GM04504 (cell line): ENCODE data around the gene CCNL2.
"Not testable (repeated sequence)": the region's sequence is repeated elsewhere in the genome, so short reads cannot be mapped to it uniquely, and the experiment has no call there.

ENCODE experiments used
- DNase-seq: peaks from one replicate; pipeline ENCODE4 v3.0.0-alpha.2; 2012; ENCODE audit warnings: low read depth

CCNL2 gene

DNA sequence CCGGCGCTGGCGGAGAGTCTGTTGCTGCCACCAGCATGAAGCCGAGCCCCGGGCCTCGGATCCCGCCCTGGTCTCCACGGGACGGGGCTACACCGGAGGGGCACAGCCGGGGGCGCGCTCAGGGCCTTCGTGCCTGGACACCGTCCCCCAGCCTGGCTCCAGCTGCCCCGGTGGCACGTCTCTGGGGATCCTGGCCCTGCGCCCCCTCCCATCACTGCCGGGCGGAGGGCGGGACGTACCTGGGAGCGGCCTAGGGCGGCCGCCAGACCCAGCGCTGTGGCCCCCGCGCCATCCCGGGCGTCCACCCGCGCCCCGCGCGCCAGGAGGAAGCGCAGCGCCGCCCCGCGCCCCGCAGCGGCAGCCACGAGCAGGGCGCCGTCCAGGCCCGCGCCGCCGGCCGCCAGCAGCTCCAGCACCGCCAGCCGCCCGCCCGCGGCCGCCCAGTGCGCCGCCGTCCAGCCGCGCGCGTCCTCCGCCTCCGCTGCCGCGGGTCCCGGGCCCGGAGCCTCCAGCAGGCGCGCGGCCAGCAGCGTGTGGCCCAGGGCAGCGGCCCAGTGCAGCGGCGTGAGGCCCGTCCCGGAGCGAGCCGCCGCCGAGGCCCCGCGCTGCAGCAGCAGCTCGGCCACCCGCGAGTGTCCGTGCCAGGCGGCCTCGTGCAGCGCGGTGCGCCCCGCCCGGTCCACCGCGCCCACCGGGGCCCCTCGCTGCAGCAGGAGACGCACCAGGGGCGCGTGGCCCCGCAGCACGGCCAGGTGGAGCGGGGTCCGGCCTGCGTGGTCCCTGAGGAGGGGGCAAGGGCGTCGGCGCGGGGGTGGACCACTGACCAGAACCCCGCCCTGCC lies 20.9 kb upstream of the CCNL2 start:
- no peak for DNase-seq

GRCh38 chr1:1419363-1419812 lies 20.3 kb upstream of the CCNL2 start:
- no peak for DNase-seq

DNA sequence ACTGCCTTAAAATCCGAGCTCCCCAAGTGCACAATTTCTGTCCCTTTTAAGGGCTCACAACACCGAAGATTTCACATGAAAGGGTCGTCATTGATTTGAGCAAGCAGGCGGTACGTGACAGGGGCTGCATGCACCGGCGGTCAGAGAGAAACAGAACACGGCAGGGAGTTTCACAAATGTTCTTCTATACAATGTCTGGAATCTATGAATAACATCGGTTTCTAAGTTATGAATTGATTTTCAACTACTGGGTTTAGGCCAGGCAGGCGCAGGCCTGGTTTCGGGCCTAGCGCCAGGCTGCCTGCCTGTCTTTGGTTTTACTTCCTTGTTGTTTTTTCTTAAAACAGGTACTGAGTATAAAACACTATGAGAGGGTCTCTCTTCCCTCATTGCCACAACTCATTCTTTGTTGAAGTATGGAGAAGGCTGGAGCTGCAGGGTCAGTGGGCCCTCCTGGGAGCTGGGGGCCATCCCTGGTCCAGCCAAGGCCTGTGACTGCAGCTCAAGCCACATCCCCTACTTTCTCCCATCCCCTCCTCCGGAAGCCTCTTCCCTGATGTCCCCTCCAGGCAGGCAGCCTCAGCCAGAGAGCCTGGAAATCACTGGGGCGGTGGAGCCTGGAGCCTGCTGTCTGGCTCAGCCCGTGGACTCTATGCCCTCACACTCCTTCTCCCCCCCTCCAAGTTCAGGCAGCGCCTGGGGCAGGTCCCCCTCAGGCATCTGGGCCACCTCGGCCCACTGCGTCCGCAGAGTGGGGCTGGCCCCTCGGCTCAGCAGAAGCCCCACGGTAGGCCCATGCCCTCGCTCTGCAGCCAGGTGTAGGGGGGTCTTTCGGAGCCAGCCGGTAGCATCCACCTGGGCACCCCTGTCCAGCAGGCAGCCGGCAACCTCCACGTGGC lies 19.6 kb upstream of the CCNL2 start:
- no peak for DNase-seq

DNA sequence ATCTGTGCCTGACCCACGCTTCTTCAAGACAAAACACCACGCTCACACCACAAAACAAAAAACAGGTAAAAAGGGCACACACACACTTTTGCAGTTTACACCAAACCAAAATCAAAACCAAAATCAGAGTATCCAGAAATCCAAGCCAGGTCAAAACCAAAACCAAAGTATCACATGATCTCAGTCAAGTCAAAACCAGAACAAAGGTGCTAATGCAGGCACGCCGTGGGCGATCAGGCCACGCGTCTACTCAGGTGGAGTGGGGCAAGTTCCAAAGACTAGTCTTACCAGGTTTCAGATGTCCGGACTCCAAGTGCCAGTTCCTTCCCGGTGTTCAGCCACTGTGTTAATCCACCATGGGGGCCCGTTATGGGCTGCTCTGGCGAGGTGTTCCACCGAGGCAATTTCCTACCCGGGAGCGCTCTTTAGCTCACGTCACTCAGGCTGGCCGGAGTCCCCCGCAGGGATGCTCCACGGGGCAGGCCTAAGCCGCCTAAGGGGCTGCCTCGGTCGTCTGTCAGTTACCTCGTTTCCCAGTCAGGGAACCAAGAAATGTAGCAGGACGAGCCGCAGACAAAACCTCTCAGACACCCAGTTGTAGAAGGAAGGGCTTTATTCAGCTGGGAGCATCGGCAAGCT lies 18.8 kb upstream of the CCNL2 start:
- not testable (repeated sequence) for DNase-seq

DNA sequence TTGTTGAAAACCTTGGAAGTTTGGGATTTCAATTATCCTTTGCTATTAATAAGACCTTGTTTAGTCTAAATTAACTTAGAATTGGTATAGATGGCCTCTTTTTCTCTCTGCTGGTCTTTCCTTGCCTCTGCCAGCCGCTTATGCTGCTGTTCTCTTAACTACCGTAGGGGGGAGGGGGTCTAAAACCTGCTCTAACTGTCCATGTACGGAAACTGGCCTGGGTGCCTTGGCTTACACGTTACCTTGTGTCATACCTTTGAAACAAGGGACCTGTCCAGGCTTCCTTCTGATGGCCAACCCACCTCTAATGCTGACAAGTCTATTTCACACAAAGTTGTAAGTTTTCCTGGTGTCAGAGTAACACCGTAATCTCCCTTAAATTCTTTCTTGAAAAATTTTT lies 18.3 kb upstream of the CCNL2 start:
- not testable (repeated sequence) for DNase-seq

DNA sequence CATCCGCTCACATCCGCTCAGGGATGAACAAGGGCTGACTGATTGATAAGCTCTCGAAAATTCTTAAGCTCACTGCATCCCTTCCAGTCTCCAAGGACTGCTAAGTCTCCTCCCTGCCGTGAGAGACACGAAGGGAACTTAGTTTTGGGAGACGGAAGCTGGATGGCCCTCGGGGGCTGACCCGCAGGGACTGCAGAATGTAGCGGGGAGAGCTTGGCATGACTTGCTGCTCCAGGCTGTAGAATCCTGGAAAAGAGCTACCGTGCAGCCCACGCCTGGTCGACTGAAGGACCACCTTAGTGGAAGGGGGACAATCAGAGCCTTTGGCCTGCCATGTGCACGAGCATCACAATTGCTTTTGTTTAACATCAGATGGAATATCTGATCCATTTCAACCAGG lies 16.6 kb upstream of the CCNL2 start:
- DNase-seq: no peak

DNA sequence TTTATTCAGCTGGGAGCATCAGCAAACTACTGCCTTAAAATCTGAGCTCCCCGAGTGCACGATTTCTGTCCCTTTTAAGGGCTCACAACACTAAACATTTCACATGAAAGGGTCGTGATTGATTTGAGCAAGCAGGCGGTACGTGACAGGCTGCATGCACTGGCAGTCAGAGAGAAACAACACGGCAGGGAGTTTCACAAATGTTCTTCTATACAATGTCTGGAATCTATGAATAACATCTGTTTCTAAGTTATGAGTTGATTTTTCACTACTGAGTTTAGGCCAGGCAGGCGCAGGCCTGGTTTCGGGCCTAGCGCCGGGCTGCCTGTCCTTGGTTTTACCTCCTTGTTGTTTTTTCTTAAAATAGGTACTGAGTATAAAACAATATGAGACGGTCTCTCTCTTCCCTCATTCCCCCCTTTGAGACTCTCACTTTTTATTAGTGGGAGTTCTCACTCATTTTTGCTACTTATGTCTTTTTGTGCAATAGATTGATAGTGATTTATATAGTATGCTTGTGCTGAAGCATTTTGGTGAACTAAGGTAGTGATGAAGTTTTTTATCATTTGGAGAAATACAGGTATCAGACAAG lies 13.3 kb upstream of the CCNL2 start:
- DNase-seq: not testable (repeated sequence)

DNA sequence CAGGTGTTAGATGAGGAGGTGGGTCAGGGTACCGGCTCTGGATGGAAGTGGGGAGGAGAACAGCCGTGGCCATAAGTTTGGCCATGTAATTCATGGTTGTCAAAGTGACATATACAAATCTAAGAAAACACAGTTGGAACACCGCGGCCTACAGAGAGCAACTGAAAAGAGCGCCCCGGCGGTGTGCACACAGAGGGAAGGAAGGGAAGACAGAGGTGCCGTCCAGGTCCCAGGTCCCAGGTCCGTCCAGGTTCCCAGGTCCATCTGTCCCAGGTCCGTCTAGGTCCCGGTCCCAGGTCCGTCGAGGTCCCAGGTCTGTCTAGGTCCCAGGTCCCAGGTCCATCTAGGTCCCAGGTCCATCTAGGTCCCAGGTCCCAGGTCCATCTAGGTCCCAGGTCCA lies 12.5 kb upstream of the CCNL2 start:
- no peak for DNase-seq

DNA sequence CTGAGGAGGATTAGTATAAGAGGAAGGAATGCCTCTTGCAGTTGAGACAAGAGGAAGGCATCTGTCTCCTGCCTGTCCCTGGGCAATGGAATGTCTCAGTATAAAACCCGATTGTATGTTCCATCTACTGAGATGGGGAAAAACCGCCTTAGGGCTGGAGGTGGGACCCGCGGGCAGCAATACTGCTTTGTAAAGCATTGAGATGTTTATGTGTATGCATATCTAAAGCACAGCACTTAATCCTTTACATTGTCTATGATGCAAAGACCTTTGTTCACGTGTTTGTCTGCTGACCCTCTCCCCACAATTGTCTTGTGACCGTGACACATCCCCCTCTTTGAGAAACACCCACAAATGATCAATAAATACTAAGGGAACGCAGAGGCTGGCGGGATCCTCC lies 11.1 kb upstream of the CCNL2 start:
- not testable (repeated sequence) for DNase-seq

GRCh38 chr1:1407636-1408318 lies 8.6 kb upstream of the CCNL2 start:
- no peak for DNase-seq

DNA sequence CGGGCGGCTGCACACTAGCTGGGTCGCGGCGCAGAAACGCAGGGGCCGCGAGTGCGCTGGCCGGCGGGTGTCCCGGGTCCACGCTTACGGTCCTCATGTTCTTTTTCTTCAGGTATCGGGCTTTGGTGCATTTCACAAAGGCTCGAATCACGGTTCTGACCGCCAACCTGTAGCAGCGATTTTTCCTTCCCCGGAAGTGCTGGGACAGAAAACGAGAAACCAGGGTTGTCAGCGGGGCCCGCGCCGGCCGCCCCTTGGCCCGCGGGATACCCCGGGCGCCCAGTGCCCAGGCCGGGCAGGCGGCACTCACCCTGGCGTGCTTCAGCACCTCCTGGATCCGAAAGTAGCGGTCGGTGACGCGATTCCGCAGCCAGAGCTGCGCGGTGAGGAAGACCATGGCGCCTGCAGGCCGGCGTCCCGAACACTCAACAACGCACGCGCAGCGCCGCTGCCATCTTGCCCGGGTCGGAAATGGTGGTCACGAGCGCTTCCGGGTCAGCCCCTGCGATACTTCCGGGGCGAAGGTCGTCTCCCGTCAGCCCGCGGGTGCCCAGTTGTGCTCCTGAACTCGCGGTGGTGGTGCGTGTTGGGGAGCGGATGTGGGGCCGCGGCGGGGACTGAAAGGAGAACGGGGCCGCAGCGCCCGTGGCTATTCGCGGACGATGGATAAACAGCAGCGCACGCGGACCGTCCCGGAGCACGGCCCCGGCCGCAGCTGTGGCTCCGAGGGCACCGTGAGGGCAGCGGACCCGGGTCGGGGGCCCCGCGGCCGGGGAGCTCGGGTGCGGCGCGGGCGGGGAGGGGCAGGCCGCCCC lies 7.9 kb upstream of the CCNL2 start, which contains the start of gene MRPL20:
Gene MRPL20 (minus strand): TSS at position 473 of the 815 bp plus-strand sequence. CDS start 76 bp downstream, at position 397.
- DNase-seq: peak; percentile 76

DNA sequence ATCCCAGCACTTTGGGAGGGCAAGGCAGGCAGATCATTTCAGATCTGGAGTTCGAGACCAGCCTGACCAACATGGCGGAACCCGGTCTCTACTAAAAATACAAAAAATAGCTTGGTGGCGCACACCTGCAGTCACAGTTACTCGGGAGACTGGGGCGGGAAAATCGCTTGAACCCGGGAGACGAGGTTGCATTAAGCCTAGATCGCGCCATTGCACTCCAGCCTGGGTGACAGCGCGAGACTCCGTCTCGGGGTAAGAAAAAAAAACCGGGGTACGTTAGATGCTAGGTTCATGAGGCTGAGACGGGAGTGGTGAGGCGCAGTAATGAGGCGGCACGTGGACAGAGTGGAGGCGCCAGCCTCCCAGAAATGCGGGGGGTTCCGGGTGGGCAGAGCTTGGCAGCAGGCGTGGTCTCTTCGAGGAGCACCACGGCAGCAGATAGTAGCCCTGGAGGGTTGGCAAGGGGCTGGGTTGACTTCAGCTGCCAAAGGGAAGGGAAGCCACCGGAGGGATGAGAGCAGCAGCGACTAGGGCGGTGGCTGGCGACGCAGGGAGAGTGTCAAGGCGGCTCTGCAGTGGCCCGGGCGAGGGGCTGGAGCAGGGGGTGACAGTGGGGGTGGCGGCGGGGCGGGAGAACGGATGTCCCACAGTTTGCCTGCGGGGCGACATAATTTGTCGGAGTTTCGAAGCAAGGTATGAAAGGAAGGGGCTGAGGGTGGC lies 7.1 kb upstream of the CCNL2 start:
- no peak for DNase-seq

DNA sequence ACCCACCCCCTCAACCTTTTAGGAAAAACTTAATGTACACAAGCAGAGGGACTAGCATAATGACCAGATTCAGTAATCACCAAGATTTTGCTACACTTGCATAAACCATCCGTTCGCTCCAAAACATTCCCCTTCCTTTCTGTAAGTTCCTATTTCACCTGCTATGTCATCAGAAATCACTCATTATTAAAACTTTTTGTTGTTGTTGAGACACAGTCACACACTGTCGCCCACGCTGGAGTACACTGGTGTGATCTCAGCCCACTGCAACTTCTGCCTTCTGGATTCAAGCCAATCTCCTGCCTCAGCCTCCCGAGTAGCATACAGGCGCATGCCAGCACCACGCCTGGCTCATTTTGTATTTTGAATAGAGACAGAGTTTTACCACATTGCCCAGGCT lies 4.5 kb upstream of the CCNL2 start:
- DNase-seq: no peak

- DNase-seq: not testable (repeated sequence)
Observed at GRCh38 chr1:1402901-1403392, 3.8 kb upstream of the CCNL2 start.

- no peak for DNase-seq
Observed at GRCh38 chr1:1402072-1402900, 3.2 kb upstream of the CCNL2 start.

DNA sequence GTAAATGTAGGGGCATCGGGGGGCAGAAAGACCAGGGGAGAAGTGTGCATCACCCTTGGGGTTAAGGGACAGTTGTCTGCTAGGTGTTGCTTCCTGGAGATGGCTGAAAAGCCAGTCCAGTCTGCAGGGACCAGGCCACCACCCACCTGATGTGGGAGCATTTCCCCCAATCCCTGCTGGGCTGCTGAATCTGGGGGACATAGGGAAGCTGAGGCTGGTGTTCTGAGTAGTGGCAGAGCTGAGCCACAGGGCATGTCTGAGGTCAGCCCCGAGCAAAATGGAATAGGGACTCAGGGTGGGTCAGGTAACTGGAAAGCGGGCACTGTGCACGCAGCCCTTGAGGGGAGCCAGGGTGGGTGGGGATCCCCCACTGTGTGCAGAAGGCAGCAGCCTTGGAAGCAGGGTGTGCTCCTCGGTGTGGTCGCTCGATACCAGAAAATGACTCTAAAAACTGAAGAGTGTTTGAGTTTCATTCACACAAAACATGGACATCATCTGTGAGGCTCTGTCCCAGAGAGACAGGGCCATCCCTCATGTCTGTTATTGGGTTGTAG lies 2.4 kb upstream of the CCNL2 start:
- DNase-seq: no peak

DNA sequence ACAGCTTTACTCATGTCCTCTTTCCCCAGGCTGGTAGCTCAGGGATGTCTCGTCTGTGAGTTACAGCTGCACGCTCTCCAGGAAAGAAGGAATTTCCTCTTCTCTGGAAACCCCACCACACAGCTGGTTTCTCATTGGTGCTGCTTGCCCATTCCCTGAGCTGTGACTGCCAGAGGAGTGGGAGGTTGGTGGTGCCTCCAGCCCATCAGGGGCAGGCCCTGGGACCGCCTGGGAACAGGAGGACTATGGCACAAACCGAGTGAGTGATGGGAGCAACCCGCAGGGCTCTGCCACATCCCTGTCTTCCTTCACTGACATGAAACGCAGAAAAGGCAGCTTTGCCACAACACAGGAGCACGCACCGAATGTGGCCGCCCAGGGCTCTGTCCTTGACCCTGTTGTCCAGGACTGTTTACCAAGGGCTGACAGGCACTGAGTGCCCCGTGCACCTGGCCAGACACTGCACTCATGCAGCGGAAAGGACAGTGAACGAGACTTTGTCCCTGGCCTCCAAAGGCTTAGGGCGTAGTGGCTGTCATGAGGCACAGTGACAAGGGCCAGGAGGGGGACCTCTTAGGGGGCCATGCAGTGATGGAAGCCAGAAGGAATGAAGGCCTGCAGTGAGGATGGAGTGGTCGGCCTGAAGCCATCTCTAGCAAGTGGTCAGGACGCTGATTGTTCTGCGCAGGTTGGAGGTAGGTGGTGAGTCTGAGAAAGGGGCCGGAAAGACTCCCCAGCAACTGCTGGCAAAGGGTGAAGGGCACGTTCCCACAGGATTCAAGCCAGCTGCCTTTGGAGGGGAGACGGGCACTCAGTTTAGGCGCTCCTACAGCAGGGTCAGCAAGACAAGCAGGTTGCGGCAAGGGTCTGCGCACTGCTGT lies 1.7 kb upstream of the CCNL2 start:
- no peak for DNase-seq
